ENCODE measurements around the gene PLEKHJ1. TPM values are rescaled to one million over a fixed set of nuclear protein-coding genes. Genes with fewer than 3 reads are reported as not detected.

Gene PLEKHJ1
- polyA plus RNA-seq, 1 donor from 2014 or later: 219 TPM

GRCh38 chr19:2245273-2245672 is 9.1 kb upstream of the PLEKHJ1 start:
- Histone ChIP-seq H4K20me1 (ENCODE audit: insufficient read depth) (no peaks in the 10 kb centered on the region), H3K27me3 (ENCODE audit: insufficient read depth, low read depth, low read length) (no peaks in the 10 kb centered on the region), H3K36me3 (ENCODE audit: insufficient read depth, low read length) (no peaks in the 10 kb centered on the region), H3K79me2 (replicated peaks; ENCODE audit: insufficient read depth, low read length) (peaks cover 27% of the 10 kb centered on the region), H3K9me3 (ENCODE audit: low read length) (no peaks in the 10 kb centered on the region), H2AFZ (ENCODE audit: low read depth, low read length) (no peak overlapping the region), H3K9ac (ENCODE audit: low read length) (no peak overlapping the region), H3K27ac (ENCODE audit: low read length) (no peak overlapping the region), H3K4me2 (ENCODE audit: low read length) (no peak overlapping the region), H3F3A (ENCODE audit: insufficient read depth, low read length, poor library complexity, severe bottlenecking) (no peaks in the 10 kb centered on the region), H3K9me2 (ENCODE audit: insufficient read depth, low read length) (no peaks in the 10 kb centered on the region), H3K4me3 (ENCODE audit: low read length) (no peak overlapping the region)
- no peak for TF ChIP-seq EP300 (conservative IDR thresholded peaks at IDR 0.05; ENCODE audit: poor library complexity, severe bottlenecking)
- TF ChIP-seq SMC3 (conservative IDR thresholded peaks at IDR 0.05; ENCODE audit: poor library complexity): no peak
- no peak for TF ChIP-seq CTCF (IDR thresholded peaks at IDR 0.05; ENCODE audit: poor library complexity, severe bottlenecking)
- TF ChIP-seq RAD21 (conservative IDR thresholded peaks at IDR 0.05): no peak
- no peak for TF ChIP-seq REST (IDR thresholded peaks at IDR 0.05; ENCODE audit: borderline replicate concordance)
- no peak for TF ChIP-seq TAF1 (IDR thresholded peaks at IDR 0.05; ENCODE audit: low read depth)
- TF ChIP-seq EZH2 (IDR thresholded peaks at IDR 0.05; ENCODE audit: borderline replicate concordance, insufficient read depth, low read length, poor library complexity, severe bottlenecking): no peak
- TF ChIP-seq POLR2AphosphoS5 (IDR thresholded peaks at IDR 0.05): no peak
- no peak for TF ChIP-seq MXI1 (conservative IDR thresholded peaks at IDR 0.05; ENCODE audit: poor library complexity, severe bottlenecking)

- H3F3A ChIP-seq (ENCODE audit: insufficient read depth, low read length, poor library complexity, severe bottlenecking): no peaks in the 10 kb centered on the region
- H3K27ac ChIP-seq (ENCODE audit: low read length): no peak overlapping the region
- H3K4me3 ChIP-seq (ENCODE audit: low read length): no peak overlapping the region
- H3K9me3 ChIP-seq (ENCODE audit: low read length): no peaks in the 10 kb centered on the region
- H3K79me2 ChIP-seq (replicated peaks; ENCODE audit: insufficient read depth, low read length): peaks cover 35% of the 10 kb centered on the region
- H4K20me1 ChIP-seq (ENCODE audit: insufficient read depth): no peaks in the 10 kb centered on the region
- no peak for TF ChIP-seq EP300 (conservative IDR thresholded peaks at IDR 0.05; ENCODE audit: poor library complexity, severe bottlenecking)
- H3K27me3 ChIP-seq (ENCODE audit: insufficient read depth, low read depth, low read length): no peaks in the 10 kb centered on the region
- H2AFZ ChIP-seq (ENCODE audit: low read depth, low read length): no peak overlapping the region
- no peak overlapping the region for H3K4me2 ChIP-seq (ENCODE audit: low read length)
- H3K9ac ChIP-seq (ENCODE audit: low read length): no peak overlapping the region
- H3K9me2 ChIP-seq (ENCODE audit: insufficient read depth, low read length): no peaks in the 10 kb centered on the region
- no peaks in the 10 kb centered on the region for H3K36me3 ChIP-seq (ENCODE audit: insufficient read depth, low read length)
These were observed 8.4 kb upstream of the PLEKHJ1 start for GRCh38 chr19:2244486-2244885.

- Histone ChIP-seq H3K79me2 (replicated peaks; ENCODE audit: insufficient read depth, low read length) (peaks cover 40% of the 10 kb centered on the region), H3K27me3 (ENCODE audit: insufficient read depth, low read depth, low read length) (no peaks in the 10 kb centered on the region), H3K9me2 (ENCODE audit: insufficient read depth, low read length) (no peaks in the 10 kb centered on the region), H4K20me1 (ENCODE audit: insufficient read depth) (no peaks in the 10 kb centered on the region), H3K4me2 (ENCODE audit: low read length) (no peak overlapping the region), H3K4me3 (ENCODE audit: low read length) (no peak overlapping the region), H3K9me3 (ENCODE audit: low read length) (no peaks in the 10 kb centered on the region), H3K27ac (ENCODE audit: low read length) (no peak overlapping the region), H3K36me3 (ENCODE audit: insufficient read depth, low read length) (no peaks in the 10 kb centered on the region), H3K9ac (ENCODE audit: low read length) (no peak overlapping the region), H3F3A (ENCODE audit: insufficient read depth, low read length, poor library complexity, severe bottlenecking) (no peaks in the 10 kb centered on the region), H2AFZ (ENCODE audit: low read depth, low read length) (no peak overlapping the region)
- no peak for TF ChIP-seq POLR2AphosphoS5 (IDR thresholded peaks at IDR 0.05)
- TF ChIP-seq EZH2 (IDR thresholded peaks at IDR 0.05; ENCODE audit: borderline replicate concordance, insufficient read depth, low read length, poor library complexity, severe bottlenecking): no peak
- TF ChIP-seq RAD21 (conservative IDR thresholded peaks at IDR 0.05): no peak
- TF ChIP-seq MXI1 (conservative IDR thresholded peaks at IDR 0.05; ENCODE audit: poor library complexity, severe bottlenecking): no peak
- no peak for TF ChIP-seq SMC3 (conservative IDR thresholded peaks at IDR 0.05; ENCODE audit: poor library complexity)
- no peak for TF ChIP-seq CTCF (IDR thresholded peaks at IDR 0.05; ENCODE audit: poor library complexity, severe bottlenecking)
- TF ChIP-seq REST (IDR thresholded peaks at IDR 0.05; ENCODE audit: borderline replicate concordance): no peak
- TF ChIP-seq TAF1 (IDR thresholded peaks at IDR 0.05; ENCODE audit: low read depth): no peak
- TF ChIP-seq EP300 (conservative IDR thresholded peaks at IDR 0.05; ENCODE audit: poor library complexity, severe bottlenecking): no peak
These were observed 7.9 kb upstream of the PLEKHJ1 start for GRCh38 chr19:2244125-2244411.

Data from neural cell (in vitro differentiated cells).